HepG2 (cell line): ENCODE data around the gene BIRC5. TPM values are rescaled to one million over a fixed set of nuclear protein-coding genes. Genes with fewer than 3 reads are reported as not detected.

ENCODE experiments used
- AKAP8 ChIP-seq: sonication (generic); formaldehyde crosslinking; IDR thresholded peaks from 2 replicates; pipeline ENCODE4 v1.5.1; 2020; ENCODE audit warnings: mild to moderate bottlenecking, missing genetic modification reagents
- FOXK1 ChIP-seq: sonication (generic); formaldehyde crosslinking; IDR thresholded peaks from 2 replicates; pipeline ENCODE4 v1.4.0; 2020; ENCODE audit warnings: low read depth, missing genetic modification reagents, borderline replicate concordance
- HDAC1 ChIP-seq: sonication (generic); formaldehyde crosslinking; IDR thresholded peaks from 2 replicates; pipeline ENCODE4 v1.5.1; 2020; ENCODE audit warnings: mild to moderate bottlenecking, missing genetic modification reagents
- HNRNPK ChIP-seq: fragments of 200-400 bp; formaldehyde crosslinking; IDR thresholded peaks from 2 replicates; pipeline ENCODE4 v1.6.1; 2018; ENCODE audit warnings: low read length, low read depth, moderate library complexity, mild to moderate bottlenecking; ENCODE audit not compliant: poor library complexity, severe bottlenecking
- MIXL1 ChIP-seq: IDR thresholded peaks from 2 replicates; pipeline ENCODE4 v1.6.1; 2016
- NR3C1 ChIP-seq: sonication (generic); formaldehyde crosslinking; IDR thresholded peaks from 2 replicates; pipeline ENCODE4 v1.4.0; 2020; ENCODE audit warnings: missing genetic modification reagents
- RFX5 ChIP-seq: IDR thresholded peaks from 2 replicates; pipeline ENCODE4 v1.6.1; 2011; ENCODE audit warnings: low read depth, low read length, improper control_type of control experiment
- SCMH1 ChIP-seq: sonication (generic); formaldehyde crosslinking; IDR thresholded peaks from 2 replicates; pipeline ENCODE4 v1.9.0; 2021; ENCODE audit warnings: missing genetic modification reagents, mild to moderate bottlenecking, borderline replicate concordance
- SP2 ChIP-seq: sonication (generic); formaldehyde crosslinking; IDR thresholded peaks from 2 replicates; pipeline ENCODE4 v1.5.1; 2020; ENCODE audit warnings: mild to moderate bottlenecking, missing genetic modification reagents
- TEAD3 ChIP-seq: optimal IDR thresholded peaks from 2 replicates; pipeline ENCODE3; 2016; ENCODE audit warnings: borderline replicate concordance
- USF2 ChIP-seq, 2 experiments: sonication (generic) in 1 of 2; formaldehyde crosslinking in 1 of 2; IDR thresholded peaks; 2 replicates each; pipeline versions ENCODE4 v1.5.1 to v1.6.1; 2011 to 2020; ENCODE audit warnings: borderline replicate concordance in 1 of 2, low read depth in 1 of 2, low read length in 1 of 2, mild to moderate bottlenecking in 1 of 2, missing genetic modification reagents in 1 of 2, moderate library complexity in 1 of 2
- ZBTB1 ChIP-seq: sonication (generic); formaldehyde crosslinking; IDR thresholded peaks from 2 replicates; pipeline ENCODE4 v1.4.0; 2020; ENCODE audit warnings: missing genetic modification reagents, borderline replicate concordance
- ZKSCAN5 ChIP-seq: sonication (generic); formaldehyde crosslinking; IDR thresholded peaks from 2 replicates; pipeline ENCODE4 v1.5.1; 2020; ENCODE audit warnings: mild to moderate bottlenecking, missing genetic modification reagents
- ZMAT5 ChIP-seq: sonication (generic); formaldehyde crosslinking; IDR thresholded peaks from 2 replicates; pipeline ENCODE4 v1.5.0; 2020; ENCODE audit warnings: mild to moderate bottlenecking, low read depth, missing genetic modification reagents, borderline replicate concordance
- ZMYM3 ChIP-seq: sonication (generic); formaldehyde crosslinking; IDR thresholded peaks from 2 replicates; pipeline ENCODE4 v1.5.1; 2020; ENCODE audit warnings: mild to moderate bottlenecking, missing genetic modification reagents
- ZNF10 ChIP-seq: sonication (generic); formaldehyde crosslinking; IDR thresholded peaks from 2 replicates; pipeline ENCODE4 v1.4.0; 2020; ENCODE audit warnings: mild to moderate bottlenecking, low read depth, missing genetic modification reagents, borderline replicate concordance
- ZNF232 ChIP-seq: sonication (generic); formaldehyde crosslinking; IDR thresholded peaks from 2 replicates; pipeline ENCODE4 v1.4.0; 2020; ENCODE audit warnings: missing genetic modification reagents, borderline replicate concordance
- ZNF556 ChIP-seq: sonication (generic); formaldehyde crosslinking; IDR thresholded peaks from 2 replicates; pipeline ENCODE4 v1.4.0; 2020; ENCODE audit warnings: mild to moderate bottlenecking, missing genetic modification reagents, borderline replicate concordance
- ZNF616 ChIP-seq: sonication (generic); formaldehyde crosslinking; IDR thresholded peaks from 2 replicates; pipeline ENCODE4 v1.5.0; 2020; ENCODE audit warnings: low read depth, mild to moderate bottlenecking, missing genetic modification reagents
- ZNF83 ChIP-seq: sonication (generic); formaldehyde crosslinking; IDR thresholded peaks from 2 replicates; pipeline ENCODE4 v1.4.0; 2020; ENCODE audit warnings: missing genetic modification reagents, mild to moderate bottlenecking, borderline replicate concordance
- polyA plus RNA-seq, 8 experiments: library from polyadenylated mRNA; depleted of rRNA in 3 of 8; stranded (reverse) in 7 of 8; unstranded in 1 of 8; fragments of >200 nt; fragmentation: Illumina TruSeq in 4 of 8; extraction: Trizol in 4 of 8; gene quantifications; 2 replicates each; pipeline versions ENCODE4 v1.2.1 to v1.2.3, GENCODE V29; 2011 to 2016; ENCODE audit warnings: low read depth in 4 of 8, missing spikeins in 1 of 8, mixed read lengths in 1 of 8; ENCODE audit not compliant: insufficient read depth in 1 of 8
- total RNA-seq, 5 experiments: library from RNA; depleted of rRNA; stranded (reverse); fragments of >200 nt; fragmentation: Illumina TruSeq; extraction: Trizol; gene quantifications; 2 replicates each; pipeline ENCODE4 v1.2.3, GENCODE V29; 2016; ENCODE audit warnings: low read depth in 1 of 5
- TF ChIP-seq, protein P1 (sequence below): sonication (generic); formaldehyde crosslinking; IDR thresholded peaks from 2 replicates; pipeline ENCODE4 v1.5.0; 2020; ENCODE audit warnings: mild to moderate bottlenecking, missing genetic modification reagents
- TF ChIP-seq, protein P2 (sequence below): sonication (generic); formaldehyde crosslinking; IDR thresholded peaks from 2 replicates; pipeline ENCODE4 v1.8.1; 2023; ENCODE audit warnings: mild to moderate bottlenecking, missing genetic modification reagents

BIRC5 gene
- total and polyA plus RNA-seq, 2 of the 13 experiments (the other 11 are each of a cell fraction or from before 2014, with no cell fraction given): 30.3 to 135 TPM

DNA sequence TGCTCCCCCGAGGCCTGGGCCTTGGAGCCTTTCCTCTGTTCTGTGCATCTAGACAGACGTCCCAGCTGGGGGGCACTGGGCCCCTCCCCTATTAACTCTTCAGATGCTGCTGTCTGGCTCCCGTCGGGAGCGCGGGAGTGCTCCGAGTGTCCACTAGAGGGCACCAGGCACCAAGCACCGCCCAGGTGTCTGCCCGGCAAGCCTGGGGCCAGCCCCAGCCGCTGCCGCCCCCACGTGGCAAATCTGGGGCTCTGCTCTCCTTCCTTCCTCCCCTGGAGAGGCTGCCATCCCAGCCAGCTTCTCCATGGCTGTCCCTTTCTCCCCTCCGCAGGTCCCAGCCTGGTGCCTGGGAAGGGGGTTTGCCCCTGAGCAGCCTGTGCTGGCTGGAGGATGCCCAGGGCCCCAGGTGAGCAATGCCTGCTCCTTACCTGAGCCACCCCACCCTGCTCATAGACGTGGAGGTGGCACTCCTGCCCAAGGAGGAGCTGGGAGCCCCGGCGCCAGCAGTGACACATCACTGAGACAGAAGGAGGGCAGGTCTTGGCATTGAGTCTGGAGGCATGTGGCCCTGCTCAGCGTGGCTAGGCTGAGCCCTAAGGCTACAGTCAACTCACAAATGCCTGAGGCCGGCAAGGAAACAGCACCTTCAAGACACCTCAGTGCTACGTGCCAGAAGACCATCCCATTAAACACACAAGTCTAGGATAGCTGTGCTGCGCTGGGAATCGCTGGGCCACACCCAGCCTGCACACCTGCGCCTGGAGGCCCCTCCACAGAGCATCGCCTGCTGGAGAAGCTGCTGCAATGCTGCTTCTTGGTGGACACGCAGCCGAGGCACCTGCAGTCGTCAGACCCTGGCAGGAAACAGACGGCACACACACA lies 37.1 kb downstream of the BIRC5 start (continued):
- TF ChIP-seq, protein P1, sequence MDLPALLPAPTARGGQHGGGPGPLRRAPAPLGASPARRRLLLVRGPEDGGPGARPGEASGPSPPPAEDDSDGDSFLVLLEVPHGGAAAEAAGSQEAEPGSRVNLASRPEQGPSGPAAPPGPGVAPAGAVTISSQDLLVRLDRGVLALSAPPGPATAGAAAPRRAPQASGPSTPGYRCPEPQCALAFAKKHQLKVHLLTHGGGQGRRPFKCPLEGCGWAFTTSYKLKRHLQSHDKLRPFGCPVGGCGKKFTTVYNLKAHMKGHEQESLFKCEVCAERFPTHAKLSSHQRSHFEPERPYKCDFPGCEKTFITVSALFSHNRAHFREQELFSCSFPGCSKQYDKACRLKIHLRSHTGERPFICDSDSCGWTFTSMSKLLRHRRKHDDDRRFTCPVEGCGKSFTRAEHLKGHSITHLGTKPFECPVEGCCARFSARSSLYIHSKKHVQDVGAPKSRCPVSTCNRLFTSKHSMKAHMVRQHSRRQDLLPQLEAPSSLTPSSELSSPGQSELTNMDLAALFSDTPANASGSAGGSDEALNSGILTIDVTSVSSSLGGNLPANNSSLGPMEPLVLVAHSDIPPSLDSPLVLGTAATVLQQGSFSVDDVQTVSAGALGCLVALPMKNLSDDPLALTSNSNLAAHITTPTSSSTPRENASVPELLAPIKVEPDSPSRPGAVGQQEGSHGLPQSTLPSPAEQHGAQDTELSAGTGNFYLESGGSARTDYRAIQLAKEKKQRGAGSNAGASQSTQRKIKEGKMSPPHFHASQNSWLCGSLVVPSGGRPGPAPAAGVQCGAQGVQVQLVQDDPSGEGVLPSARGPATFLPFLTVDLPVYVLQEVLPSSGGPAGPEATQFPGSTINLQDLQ (CRISPR knock-in tag): no peak
- no peak for TF ChIP-seq ZMAT5 (CRISPR knock-in tag)
- peak; percentile 41; the same call in 1 of the 2 replicates for TF ChIP-seq FOXK1 (CRISPR knock-in tag)
- no peak for TF ChIP-seq NR3C1 (CRISPR knock-in tag)
- TF ChIP-seq AKAP8: 0 out of 2 replicates have a peak, but pooled peaks have one; percentile 26
- peak; percentile 33; the same call in 1 of the 2 replicates for TF ChIP-seq USF2 (IDR thresholded peaks at IDR 0.05; ENCODE audit: low read depth, low read length)
- no peak for TF ChIP-seq USF2 (CRISPR knock-in tag; IDR thresholded peaks at IDR 0.05; ENCODE audit: borderline replicate concordance)
- no peak for TF ChIP-seq HDAC1
- no peak for TF ChIP-seq HNRNPK
- no peak for TF ChIP-seq ZBTB1
- no peak for TF ChIP-seq ZNF83 (CRISPR knock-in tag)
- 0 out of 2 replicates have a peak, but pooled peaks have one; percentile 59 for TF ChIP-seq ZNF232 (CRISPR knock-in tag)
- TF ChIP-seq MIXL1 (CRISPR knock-in tag): peak; percentile 53; the same call in 1 of the 2 replicates
- TF ChIP-seq SP2: no peak; the same call in 1 of the 2 replicates
- TF ChIP-seq, protein P2, sequence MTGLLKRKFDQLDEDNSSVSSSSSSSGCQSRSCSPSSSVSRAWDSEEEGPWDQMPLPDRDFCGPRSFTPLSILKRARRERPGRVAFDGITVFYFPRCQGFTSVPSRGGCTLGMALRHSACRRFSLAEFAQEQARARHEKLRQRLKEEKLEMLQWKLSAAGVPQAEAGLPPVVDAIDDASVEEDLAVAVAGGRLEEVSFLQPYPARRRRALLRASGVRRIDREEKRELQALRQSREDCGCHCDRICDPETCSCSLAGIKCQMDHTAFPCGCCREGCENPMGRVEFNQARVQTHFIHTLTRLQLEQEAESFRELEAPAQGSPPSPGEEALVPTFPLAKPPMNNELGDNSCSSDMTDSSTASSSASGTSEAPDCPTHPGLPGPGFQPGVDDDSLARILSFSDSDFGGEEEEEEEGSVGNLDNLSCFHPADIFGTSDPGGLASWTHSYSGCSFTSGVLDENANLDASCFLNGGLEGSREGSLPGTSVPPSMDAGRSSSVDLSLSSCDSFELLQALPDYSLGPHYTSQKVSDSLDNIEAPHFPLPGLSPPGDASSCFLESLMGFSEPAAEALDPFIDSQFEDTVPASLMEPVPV (CRISPR knock-in tag): 0 out of 2 replicates have a peak, but pooled peaks have one; percentile 69
- peak; percentile 61 for TF ChIP-seq ZMYM3
- TF ChIP-seq RFX5: no peak
- TF ChIP-seq ZKSCAN5: no peak
- no peak for TF ChIP-seq ZNF556 (CRISPR knock-in tag)
- no peak for TF ChIP-seq SCMH1 (CRISPR knock-in tag)
- peak; percentile 86 for TF ChIP-seq TEAD3 (CRISPR knock-in tag)
- TF ChIP-seq ZNF616 (CRISPR knock-in tag): no peak
- no peak for TF ChIP-seq ZNF10 (CRISPR knock-in tag)
